ENCODE data around the gene TREH.
"Not testable (repeated sequence)": the region's sequence is repeated elsewhere in the genome, so short reads cannot be mapped to it uniquely, and the experiment has no call there.

The TREH gene

GRCh38 chr11:118679483-118679882 lies at the start of gene TREH:
TSS of gene TREH (minus strand) at chr11:118679650. CDS start at chr11:118679627, 23 bp downstream.
- DNase-seq = no peak

GRCh38 chr11:118728112-118728511 lies 48.7 kb upstream of the TREH start:
- DNase-seq = not testable (repeated sequence)

- DNase-seq = not testable (repeated sequence)
Observed at GRCh38 chr11:118727721-118728066, 48.2 kb upstream of the TREH start.

GRCh38 chr11:118727001-118727720 lies 47.7 kb upstream of the TREH start:
- not testable (repeated sequence) for DNase-seq

- not testable (repeated sequence) for DNase-seq
Observed at GRCh38 chr11:118721478-118722015, 42.1 kb upstream of the TREH start.

- not testable (repeated sequence) for DNase-seq
Observed at GRCh38 chr11:118720740-118721139, 41.3 kb upstream of the TREH start.

- DNase-seq = not testable (repeated sequence)
Observed at GRCh38 chr11:118720078-118720477, 40.6 kb upstream of the TREH start.

GRCh38 chr11:118718562-118718961 lies 39.1 kb upstream of the TREH start:
- DNase-seq = not testable (repeated sequence)

- DNase-seq = not testable (repeated sequence)
Observed at GRCh38 chr11:118717733-118718132, 38.3 kb upstream of the TREH start.

GRCh38 chr11:118717221-118717620 lies 37.8 kb upstream of the TREH start:
- DNase-seq = not testable (repeated sequence)

GRCh38 chr11:118715837-118716260 lies 36.4 kb upstream of the TREH start:
- no peak for DNase-seq

GRCh38 chr11:118715245-118715831 lies 35.9 kb upstream of the TREH start:
- no peak for DNase-seq

GRCh38 chr11:118714816-118715215 lies 35.4 kb upstream of the TREH start:
- DNase-seq = no peak

- not testable (repeated sequence) for DNase-seq
Observed at GRCh38 chr11:118714416-118714815, 35.0 kb upstream of the TREH start.

GRCh38 chr11:118708296-118708695 lies 28.8 kb upstream of the TREH start:
- no peak for DNase-seq

GRCh38 chr11:118706546-118706825 lies 27.0 kb upstream of the TREH start:
- no peak for DNase-seq

GRCh38 chr11:118705791-118706545 lies 26.5 kb upstream of the TREH start:
- no peak for DNase-seq

GRCh38 chr11:118705111-118705741 lies 25.8 kb upstream of the TREH start:
- DNase-seq = no peak

- DNase-seq = no peak
Observed at GRCh38 chr11:118703563-118704106, 24.2 kb upstream of the TREH start.

GRCh38 chr11:118699506-118700220 lies 20.2 kb upstream of the TREH start:
- peak in 1 of 2 experiments; percentile 53 for DNase-seq

GRCh38 chr11:118697346-118697745 lies 17.9 kb upstream of the TREH start:
- DNase-seq = no peak

GRCh38 chr11:118696673-118697226 lies 17.3 kb upstream of the TREH start:
- DNase-seq = no peak

Measured in stimulated activated CD4-positive, alpha-beta T cell treated with anti-CD3 and anti-CD28 coated beads, Interleukin-4, amount 100 ng/mL, for 4 hours (primary cell).